GM23248 (cell line): ENCODE measurements around the gene TMEM184B.

ENCODE experiments used
- EZH2 ChIP-seq: fragments of 200-600 bp; sonication (generic); IDR thresholded peaks from 2 replicates; pipeline ENCODE4 v1.6.1; 2018; ENCODE audit warnings: antibody characterized with exemption, mild to moderate bottlenecking; ENCODE audit not compliant: insufficient read depth, poor library complexity, severe bottlenecking
- EZH2phosphoT487 ChIP-seq: fragments of 200-600 bp; sonication (generic); IDR thresholded peaks from 2 replicates; pipeline ENCODE4 v1.6.1; 2018; ENCODE audit warnings: antibody characterized with exemption, moderate library complexity, mild to moderate bottlenecking, low read depth; ENCODE audit not compliant: insufficient read depth

DNA sequence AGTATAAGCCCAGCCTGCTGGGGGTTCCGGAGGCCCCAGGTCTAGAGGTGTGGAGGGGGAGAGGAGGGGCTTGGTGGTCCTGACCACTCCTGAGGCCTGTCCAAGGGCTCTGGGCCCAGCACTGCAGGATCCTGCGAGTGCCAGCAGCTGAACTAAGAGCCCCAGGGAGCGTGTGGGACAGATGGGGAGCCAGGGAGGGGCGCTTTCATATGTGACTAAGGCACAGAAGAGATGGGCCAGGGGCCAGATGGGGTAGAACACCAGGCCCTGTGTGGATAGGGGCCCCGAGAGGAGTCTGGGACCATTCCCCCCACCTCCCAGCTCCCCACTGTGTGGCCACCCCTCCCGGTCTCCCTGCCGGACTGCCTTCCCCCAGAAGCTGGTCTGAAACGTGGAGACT is 52.6 kb downstream of the TMEM184B start:
- no peak for TF ChIP-seq EZH2
- no peak for TF ChIP-seq EZH2phosphoT487
